ENCODE data around the gene SEMA5A. TPM values are rescaled to one million over a fixed set of nuclear protein-coding genes. Genes with fewer than 3 reads are reported as not detected.

SEMA5A gene
- total and polyA plus RNA-seq, 7 donors, result 0.60 to 4.7 (median 2.8) TPM

- intact Hi-C loops (cut with DNase I), result loop anchor here (5.0 to 10.0 kb wide), 2 partner anchors 451 to 1273 kb away; no protein-coding TSS in a partner anchor
- Histone ChIP-seq H3K27me3 (no peaks in the 10 kb centered on the region), H3K27ac (no peak overlapping the region), H3K4me1 (no peaks in the 10 kb centered on the region), H3K4me3 (no peak overlapping the region), H3K9me3 (no peaks in the 10 kb centered on the region), H3K36me3 (no peaks in the 10 kb centered on the region)
- no peak for TF ChIP-seq EP300 (IDR thresholded peaks at IDR 0.05)
- TF ChIP-seq CTCF (IDR thresholded peaks at IDR 0.05), result peak in 2 of 4 experiments; percentile 23 to 48
- 56 to 64% methylated on average over 5 of the region's 5 CpGs for WGBS, 2 donors
- no peak for DNase-seq
These were observed 338.0 kb downstream of the SEMA5A start for GRCh38 chr5:9207817-9208418.

- no peak for TF ChIP-seq CTCF (IDR thresholded peaks at IDR 0.05)
- no peak for TF ChIP-seq EP300 (IDR thresholded peaks at IDR 0.05)
- no peak for TF ChIP-seq POLR2A (IDR thresholded peaks at IDR 0.05)
- no peak for TF ChIP-seq POLR2AphosphoS5 (IDR thresholded peaks at IDR 0.05)
- H3K27ac ChIP-seq, result no peak overlapping the region
- intact Hi-C loops (cut with DNase I), result loop anchor here (10.0 kb wide), 1 partner anchor 1268 kb away; no protein-coding TSS in a partner anchor
- H3K27me3 ChIP-seq, result no peaks in the 10 kb centered on the region
- no peak for DNase-seq
- H3K4me1 ChIP-seq, result no peaks in the 10 kb centered on the region
- whole genome bisulfite sequencing, 2 donors, result 80 to 82% methylated on average over 2 of the region's 2 CpGs
- no peak overlapping the region for H3K4me3 ChIP-seq
- H3K9me3 ChIP-seq, result no peaks in the 10 kb centered on the region
- no peaks in the 10 kb centered on the region for H3K36me3 ChIP-seq
These were observed 343.2 kb downstream of the SEMA5A start for GRCh38 chr5:9202636-9203035.

GRCh38 chr5:9201761-9202160 lies 344.1 kb downstream of the SEMA5A start:
- WGBS, 2 donors, result 79 to 85% methylated on average over 6 of the region's 6 CpGs
- Histone ChIP-seq H3K4me3 (no peak overlapping the region), H3K4me1 (no peaks in the 10 kb centered on the region), H3K27ac (no peak overlapping the region), H3K36me3 (no peaks in the 10 kb centered on the region), H3K27me3 (no peaks in the 10 kb centered on the region), H3K9me3 (no peaks in the 10 kb centered on the region)
- TF ChIP-seq POLR2AphosphoS5 (IDR thresholded peaks at IDR 0.05) (no peak), POLR2A (IDR thresholded peaks at IDR 0.05) (no peak), CTCF (IDR thresholded peaks at IDR 0.05) (no peak), EP300 (IDR thresholded peaks at IDR 0.05) (no peak)
- DNase-seq, result no peak
- intact Hi-C loops (cut with DNase I), result loop anchor here (10.0 kb wide), 1 partner anchor 1267 kb away; no protein-coding TSS in a partner anchor

GRCh38 chr5:9201011-9201410 lies 344.9 kb downstream of the SEMA5A start:
- Histone ChIP-seq H3K9me3 (no peaks in the 10 kb centered on the region), H3K27me3 (no peaks in the 10 kb centered on the region), H3K4me3 (no peak overlapping the region), H3K27ac (no peak overlapping the region), H3K4me1 (no peaks in the 10 kb centered on the region), H3K36me3 (no peaks in the 10 kb centered on the region)
- no peak for TF ChIP-seq POLR2AphosphoS5 (IDR thresholded peaks at IDR 0.05)
- TF ChIP-seq CTCF (IDR thresholded peaks at IDR 0.05), result no peak
- TF ChIP-seq POLR2A (IDR thresholded peaks at IDR 0.05), result no peak
- no peak for TF ChIP-seq EP300 (IDR thresholded peaks at IDR 0.05)
- intact Hi-C loops (cut with DNase I), result loop anchor here (10.0 kb wide), 1 partner anchor 1266 kb away; no protein-coding TSS in a partner anchor
- WGBS, 2 donors, result 85 to 94% methylated on average over 2 of the region's 2 CpGs
- no peak for DNase-seq

GRCh38 chr5:9198394-9198793 lies 347.5 kb downstream of the SEMA5A start:
- Histone ChIP-seq H3K4me1 (peaks cover 0 to 3% (median 0%) of the 10 kb centered on the region in 4 donors), H3K27me3 (no peaks in the 10 kb centered on the region), H3K36me3 (no peaks in the 10 kb centered on the region), H3K27ac (no peak overlapping the region), H3K9me3 (no peaks in the 10 kb centered on the region), H3K4me3 (no peak overlapping the region)
- TF ChIP-seq POLR2A (IDR thresholded peaks at IDR 0.05), result no peak
- TF ChIP-seq CTCF (IDR thresholded peaks at IDR 0.05), result no peak
- no peak for TF ChIP-seq POLR2AphosphoS5 (IDR thresholded peaks at IDR 0.05)
- no peak for TF ChIP-seq EP300 (IDR thresholded peaks at IDR 0.05)
- intact Hi-C loops (cut with DNase I), result no loop called here
- 91 to 96% methylated on average over 3 of the region's 3 CpGs for WGBS, 2 donors
- no peak for DNase-seq
